SK-N-SH (cell line): Measurements from ENCODE around the gene AEN. TPM values are rescaled to one million over a fixed set of nuclear protein-coding genes. Genes with fewer than 3 reads are reported as not detected.

ENCODE experiments used
- CTCF ChIA-PET: fragments of 300-600, 350-600 bp; formaldehyde crosslinking; extraction: SDS; loops from one replicate; lab custom pipeline; 2021; lab: Yijun Ruan, JAX
- POLR2A ChIA-PET: fragments of 350-600 bp; sonication (Branson Sonifier 250); formaldehyde crosslinking; extraction: SDS; loops from one replicate; lab custom pipeline; 2020; ENCODE audit warnings: antibody characterized with exemption, inconsistent platforms; lab: Yijun Ruan, JAX
- DNase-seq: peaks from one replicate; pipeline ENCODE4 v3.0.0; 2012
- H2AFZ ChIP-seq: fragments of 200-600 bp; sonication (generic); 2 replicates; pipeline ENCODE4 v1.8.1; 2016; ENCODE audit warnings: antibody characterized with exemption, mild to moderate bottlenecking, low read depth
- H3F3A ChIP-seq: fragments of 200-600 bp; sonication (generic); replicated peaks from 2 replicates; pipeline ENCODE3; 2016; ENCODE audit warnings: antibody characterized with exemption, mild to moderate bottlenecking; ENCODE audit not compliant: insufficient read depth
- H3K27ac ChIP-seq, 2 experiments: fragments of 200-500 bp in 1 of 2; fragments of 200-600 bp in 1 of 2; sonication (Bioruptor generic) in 1 of 2; sonication (generic), shearing (Covaris generic) in 1 of 2; 2 replicates each; pipeline versions ENCODE4 v1.5.1 to v1.6.1; 2014 to 2016; ENCODE audit warnings: low read depth in 2 of 2, inconsistent platforms in 1 of 2, low read length in 1 of 2, mild to moderate bottlenecking in 1 of 2, mixed read lengths in 1 of 2
- H3K27me3 ChIP-seq: fragments of 200-600 bp; sonication (generic), shearing (Covaris generic); 2 replicates; pipeline ENCODE4 v1.6.1; 2016; ENCODE audit warnings: mixed run types; ENCODE audit not compliant: insufficient read depth
- H3K36me3 ChIP-seq, 2 experiments: fragments of 200-500 bp in 1 of 2; fragments of 200-600 bp in 1 of 2; sonication (Bioruptor generic) in 1 of 2; sonication (generic) in 1 of 2; replicated peaks in 1 of 2; 2 replicates each; pipeline versions ENCODE3 to v1.5.1; 2014 to 2016; ENCODE audit warnings: low read length in 1 of 2, mild to moderate bottlenecking in 1 of 2; ENCODE audit not compliant: insufficient read depth in 2 of 2, control insufficient read depth in 1 of 2
- H3K4me1 ChIP-seq, 2 experiments: fragments of 200-500 bp in 1 of 2; fragments of 200-600 bp in 1 of 2; sonication (Bioruptor generic) in 1 of 2; sonication (generic), shearing (Covaris generic) in 1 of 2; 2 replicates each; pipeline versions ENCODE4 v1.5.1 to v1.6.1; 2014 to 2016; ENCODE audit warnings: low read depth in 1 of 2, low read length in 1 of 2, mixed run types in 1 of 2; ENCODE audit not compliant: insufficient read depth in 2 of 2, control insufficient read depth in 1 of 2
- H3K4me2 ChIP-seq: fragments of 200-600 bp; sonication (generic), shearing (Covaris generic); 2 replicates; pipeline ENCODE4 v1.6.1; 2017; ENCODE audit warnings: mixed run types
- H3K4me3 ChIP-seq, 2 experiments: fragments of 200-500 bp in 1 of 2; fragments of 200-600 bp in 1 of 2; sonication (Bioruptor generic) in 1 of 2; sonication (generic), shearing (Covaris generic) in 1 of 2; 2 replicates each; pipeline versions ENCODE4 v1.5.1 to v1.8.1; 2014 to 2016; ENCODE audit warnings: low read depth in 2 of 2, inconsistent platforms in 1 of 2, low read length in 1 of 2, mild to moderate bottlenecking in 1 of 2, mixed read lengths in 1 of 2, moderate library complexity in 1 of 2
- H3K79me2 ChIP-seq: fragments of 200-600 bp; sonication (generic); 2 replicates; pipeline ENCODE4 v1.8.1; 2017; ENCODE audit warnings: mild to moderate bottlenecking; ENCODE audit not compliant: insufficient read depth
- H3K9ac ChIP-seq: fragments of 200-600 bp; sonication (generic); 2 replicates; pipeline ENCODE4 v1.6.1; 2017; ENCODE audit warnings: mixed run types
- H3K9me2 ChIP-seq: fragments of 200-600 bp; sonication (generic); 2 replicates; pipeline ENCODE4 v1.6.1; 2017; ENCODE audit warnings: mixed run types
- H3K9me3 ChIP-seq: fragments of 200-600 bp; sonication (generic); 2 replicates; pipeline ENCODE4 v1.6.1; 2017; ENCODE audit warnings: mixed run types, mild to moderate bottlenecking, moderate library complexity
- H4K20me1 ChIP-seq: fragments of 200-600 bp; sonication (generic); 2 replicates; pipeline ENCODE4 v1.6.1; 2017; ENCODE audit warnings: mild to moderate bottlenecking, mixed run types; ENCODE audit not compliant: insufficient read depth
- ELF1 ChIP-seq: IDR thresholded peaks from 2 replicates; pipeline ENCODE4 v1.4.0; 2012
- EP300 ChIP-seq, 2 experiments: IDR thresholded peaks; 2 replicates each; pipeline versions ENCODE4 v1.4.0 to v1.6.1; 2012; ENCODE audit warnings: borderline replicate concordance in 1 of 2, low read depth in 1 of 2, low read length in 1 of 2
- FOXM1 ChIP-seq: IDR thresholded peaks from 2 replicates; pipeline ENCODE4 v1.4.0; 2012; ENCODE audit warnings: low read depth, mild to moderate bottlenecking
- GABPA ChIP-seq: IDR thresholded peaks from 2 replicates; pipeline ENCODE4 v1.4.0; 2012; ENCODE audit warnings: low read depth, mild to moderate bottlenecking
- GATA2 ChIP-seq: sonication (generic); formaldehyde crosslinking; IDR thresholded peaks from 2 replicates; pipeline ENCODE4 v1.5.0; 2020; ENCODE audit warnings: mild to moderate bottlenecking, missing genetic modification reagents
- IRF3 ChIP-seq: fragments of 150-350 bp; IDR thresholded peaks from 2 replicates; pipeline ENCODE4 v1.6.1; 2016; ENCODE audit warnings: mild to moderate bottlenecking, low read depth, low read length
- MEF2A ChIP-seq: IDR thresholded peaks from 2 replicates; pipeline ENCODE4 v1.4.0; 2012; ENCODE audit warnings: low read depth, borderline replicate concordance
- RAD21 ChIP-seq: IDR thresholded peaks from 2 replicates; pipeline ENCODE4 v1.6.1; 2012; ENCODE audit warnings: mild to moderate bottlenecking, low read length
- RCOR1 ChIP-seq: fragments of 150-350 bp; IDR thresholded peaks from 2 replicates; pipeline ENCODE4 v1.6.1; 2017; ENCODE audit warnings: antibody characterized with exemption, low read length
- RXRA ChIP-seq: IDR thresholded peaks from 2 replicates; pipeline ENCODE4 v1.4.0; 2012; ENCODE audit warnings: low read depth, mild to moderate bottlenecking, borderline replicate concordance
- SIN3A ChIP-seq: IDR thresholded peaks from 2 replicates; pipeline ENCODE4 v1.6.1; 2012; ENCODE audit warnings: low read depth, mild to moderate bottlenecking, low read length, moderate library complexity, borderline replicate concordance
- TEAD4 ChIP-seq: IDR thresholded peaks from 2 replicates; pipeline ENCODE4 v1.4.0; 2012; ENCODE audit warnings: mild to moderate bottlenecking, borderline replicate concordance; ENCODE audit not compliant: insufficient read depth
- YY1 ChIP-seq: IDR thresholded peaks from 2 replicates; pipeline ENCODE4 v1.4.0; 2012; ENCODE audit warnings: low read depth, mild to moderate bottlenecking
- WGBS: methylation state at CpG from one replicate; pipeline ENCODE4 v1.1.6; 2017; ENCODE audit warnings: low lambda C conversion rate; 5-methylcytosine and 5-hydroxymethylcytosine counted together
- polyA plus RNA-seq, 3 experiments: library from polyadenylated mRNA; depleted of rRNA; stranded (reverse); fragments of >200 nt; gene quantifications; 2 replicates each; pipeline ENCODE4 v1.2.3, GENCODE V29; 2012
- TF ChIP-seq, protein P1 (sequence below): fragments of 200-600 bp; sonication (generic); IDR thresholded peaks from 2 replicates; pipeline ENCODE4 v1.6.1; 2017; ENCODE audit warnings: antibody characterized with exemption, mild to moderate bottlenecking, moderate library complexity
- TF ChIP-seq, protein P2 (sequence below): fragments of 150-350 bp; IDR thresholded peaks from 2 replicates; pipeline ENCODE4 v1.6.1; 2017; ENCODE audit warnings: antibody characterized with exemption, low read length, low read depth, borderline replicate concordance
- TF ChIP-seq, protein P3 (sequence below): IDR thresholded peaks from 2 replicates; pipeline ENCODE4 v1.4.0; 2012; ENCODE audit warnings: low read depth

Gene AEN
- polyA plus RNA-seq, 1 of the 3 experiments (the other 2 are of a cell fraction): 46.4 TPM

DNA sequence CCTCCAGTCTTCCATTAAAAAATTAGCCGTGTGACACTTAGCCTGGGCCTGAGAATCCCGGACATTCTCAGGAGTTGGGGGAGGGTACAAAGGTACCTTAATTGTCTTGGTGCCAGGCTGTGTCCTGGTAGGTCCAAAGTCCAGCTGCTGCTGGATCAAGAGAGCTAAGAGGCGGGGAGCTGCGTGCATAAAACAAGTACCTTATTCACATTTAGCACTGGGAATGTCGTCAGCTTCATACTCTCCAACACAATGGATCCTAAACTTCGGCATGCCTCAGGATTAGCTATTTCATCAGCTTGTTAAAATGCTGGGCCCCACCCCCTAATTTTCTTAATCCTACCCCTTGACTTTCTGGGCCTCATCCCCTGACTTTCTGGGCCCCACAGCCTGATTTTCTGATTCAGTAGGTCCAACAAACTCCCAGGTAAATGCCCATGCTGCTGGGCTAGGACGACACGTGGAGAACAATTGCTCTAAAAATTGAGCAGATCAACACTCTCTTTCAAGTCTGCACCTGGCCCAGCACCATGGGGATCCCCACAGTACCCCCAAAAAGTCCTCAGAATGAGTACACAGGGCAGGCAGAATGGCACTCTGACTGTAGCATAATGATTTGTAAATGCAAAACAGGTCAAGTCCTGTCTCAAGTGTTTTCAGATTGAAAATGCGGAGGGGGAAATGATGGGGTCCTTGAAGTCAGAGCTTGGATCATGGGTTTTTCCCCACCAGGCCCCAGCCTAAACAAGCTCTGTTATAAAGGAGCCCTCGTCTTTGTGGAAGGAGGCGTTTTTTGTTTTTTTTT is 5.6 kb upstream of the AEN start:
- Histone ChIP-seq H3K4me2 (no peak overlapping the region), H3K79me2 (no peaks in the 10 kb centered on the region), H3K9me3 (no peaks in the 10 kb centered on the region), H3K27me3 (no peaks in the 10 kb centered on the region), H3K9ac (no peak overlapping the region), H3K36me3 (no peaks in the 10 kb centered on the region), H4K20me1 (no peaks in the 10 kb centered on the region), H3K4me3 (no peak overlapping the region), H3F3A (no peaks in the 10 kb centered on the region), H2AFZ (no peak overlapping the region), H3K4me1 (peaks cover 0 to 4% of the 10 kb centered on the region in 2 experiments; a peak in 1 of 4 replicates), H3K27ac (no peak overlapping the region)
- 78% methylated on average over 11 of the region's 11 CpGs for WGBS
- CTCF ChIA-PET: interaction anchor here (0.9 to 5.8 kb wide), 11 partner anchors 9 to 160 kb away, joined by 3 to 44 read pairs (median 6); partner anchors contain the start of genes MRPL46 and MRPS11
- DNase-seq: no peak
- POLR2A ChIA-PET: no interaction called here
- TF ChIP-seq, protein P1, sequence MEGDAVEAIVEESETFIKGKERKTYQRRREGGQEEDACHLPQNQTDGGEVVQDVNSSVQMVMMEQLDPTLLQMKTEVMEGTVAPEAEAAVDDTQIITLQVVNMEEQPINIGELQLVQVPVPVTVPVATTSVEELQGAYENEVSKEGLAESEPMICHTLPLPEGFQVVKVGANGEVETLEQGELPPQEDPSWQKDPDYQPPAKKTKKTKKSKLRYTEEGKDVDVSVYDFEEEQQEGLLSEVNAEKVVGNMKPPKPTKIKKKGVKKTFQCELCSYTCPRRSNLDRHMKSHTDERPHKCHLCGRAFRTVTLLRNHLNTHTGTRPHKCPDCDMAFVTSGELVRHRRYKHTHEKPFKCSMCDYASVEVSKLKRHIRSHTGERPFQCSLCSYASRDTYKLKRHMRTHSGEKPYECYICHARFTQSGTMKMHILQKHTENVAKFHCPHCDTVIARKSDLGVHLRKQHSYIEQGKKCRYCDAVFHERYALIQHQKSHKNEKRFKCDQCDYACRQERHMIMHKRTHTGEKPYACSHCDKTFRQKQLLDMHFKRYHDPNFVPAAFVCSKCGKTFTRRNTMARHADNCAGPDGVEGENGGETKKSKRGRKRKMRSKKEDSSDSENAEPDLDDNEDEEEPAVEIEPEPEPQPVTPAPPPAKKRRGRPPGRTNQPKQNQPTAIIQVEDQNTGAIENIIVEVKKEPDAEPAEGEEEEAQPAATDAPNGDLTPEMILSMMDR: no peak
- TF ChIP-seq, all 33 proteins: peak for 0
- no peaks in the 10 kb centered on the region for H3K9me2 ChIP-seq

DNA sequence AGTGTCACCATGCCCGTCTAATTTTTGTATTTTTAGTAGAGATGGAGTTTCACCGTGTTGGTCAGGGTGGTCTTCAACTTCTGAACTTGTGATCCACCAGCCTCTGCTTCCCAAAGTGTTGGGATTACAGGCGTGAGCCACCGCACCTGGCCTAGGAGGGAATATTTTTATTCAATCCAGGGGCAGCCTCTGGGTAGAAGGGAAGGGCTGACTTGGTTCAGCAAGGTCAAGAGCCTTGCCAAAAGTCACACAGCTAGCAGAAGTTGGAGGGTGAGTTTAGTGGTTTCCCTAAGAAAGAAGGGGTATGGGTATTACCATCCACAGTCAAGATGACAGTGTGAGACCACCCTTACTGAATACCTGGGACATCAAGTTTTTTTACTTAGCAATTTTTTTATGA is 4.9 kb upstream of the AEN start:
- peaks cover 0 to 3% of the 10 kb centered on the region in 2 experiments; a peak in 1 of 4 replicates for H3K4me1 ChIP-seq
- H3F3A ChIP-seq: no peaks in the 10 kb centered on the region
- ChIA-PET POLR2A (no interaction called here), CTCF (interaction anchor here (1.6 to 5.8 kb wide), 6 partner anchors 9 to 147 kb away, joined by 5 to 44 read pairs (median 12); partner anchors contain the start of genes MRPL46 and MRPS11)
- no peak overlapping the region for H3K27ac ChIP-seq
- H3K9me2 ChIP-seq: no peaks in the 10 kb centered on the region
- H3K79me2 ChIP-seq: peaks cover 1% of the 10 kb centered on the region
- H3K4me3 ChIP-seq: no peak overlapping the region
- no peak for TF ChIP-seq RCOR1
- no peak for TF ChIP-seq RAD21
- no peak for TF ChIP-seq GABPA
- no peak for TF ChIP-seq YY1
- TF ChIP-seq IRF3: no peak
- no peak for TF ChIP-seq TEAD4
- TF ChIP-seq MEF2A: no peak
- TF ChIP-seq ELF1: no peak
- TF ChIP-seq SIN3A: no peak
- TF ChIP-seq FOXM1: no peak
- TF ChIP-seq, protein P2, sequence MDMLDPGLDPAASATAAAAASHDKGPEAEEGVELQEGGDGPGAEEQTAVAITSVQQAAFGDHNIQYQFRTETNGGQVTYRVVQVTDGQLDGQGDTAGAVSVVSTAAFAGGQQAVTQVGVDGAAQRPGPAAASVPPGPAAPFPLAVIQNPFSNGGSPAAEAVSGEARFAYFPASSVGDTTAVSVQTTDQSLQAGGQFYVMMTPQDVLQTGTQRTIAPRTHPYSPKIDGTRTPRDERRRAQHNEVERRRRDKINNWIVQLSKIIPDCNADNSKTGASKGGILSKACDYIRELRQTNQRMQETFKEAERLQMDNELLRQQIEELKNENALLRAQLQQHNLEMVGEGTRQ: no peak
- no peak for TF ChIP-seq EP300 (IDR thresholded peaks at IDR 0.05; ENCODE audit: borderline replicate concordance in 1 of 2, low read depth in 1 of 2, low read length in 1 of 2)
- TF ChIP-seq, protein P3, sequence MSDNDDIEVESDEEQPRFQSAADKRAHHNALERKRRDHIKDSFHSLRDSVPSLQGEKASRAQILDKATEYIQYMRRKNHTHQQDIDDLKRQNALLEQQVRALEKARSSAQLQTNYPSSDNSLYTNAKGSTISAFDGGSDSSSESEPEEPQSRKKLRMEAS: no peak
- TF ChIP-seq GATA2 (CRISPR knock-in tag): no peak
- TF ChIP-seq RXRA: no peak
- H2AFZ ChIP-seq: no peak overlapping the region
- H3K27me3 ChIP-seq: no peaks in the 10 kb centered on the region
- no peak for DNase-seq
- H3K9ac ChIP-seq: no peak overlapping the region
- no peaks in the 10 kb centered on the region for H4K20me1 ChIP-seq
- no peaks in the 10 kb centered on the region for H3K9me3 ChIP-seq
- no peak overlapping the region for H3K4me2 ChIP-seq
- WGBS: 64% methylated on average over 4 of the region's 4 CpGs
- no peaks in the 10 kb centered on the region for H3K36me3 ChIP-seq
